Lung (tissue), 12 donors: ENCODE results near the gene TSPAN5. TPM values are rescaled to one million over a fixed set of nuclear protein-coding genes. Genes with fewer than 3 reads are reported as not detected.
"Not testable (repeated sequence)": the region's sequence is repeated elsewhere in the genome, so short reads cannot be mapped to it uniquely, and the experiment has no call there.

ENCODE experiments used
- ATAC-seq: fragments of 200-7000 bp; cut with Tn5 transposase; one replicate; pipeline ENCODE4 v1.9.1; 2020; ENCODE audit warnings: moderate number of reproducible peaks; ENCODE audit not compliant: insufficient read depth, low FRiP score
- DNase-seq, 3 donors: peaks; one replicate each; pipeline ENCODE4 v3.0.0-alpha.2; 2013 to 2017
- H3K27ac ChIP-seq, 2 donors: one replicate each; pipeline ENCODE4 v1.5.1; 2013; ENCODE audit warnings: mild to moderate bottlenecking in 2 of 2, moderate library complexity in 2 of 2, control low read depth in 1 of 2, inconsistent platforms in 1 of 2, low read depth in 1 of 2, low read length in 1 of 2
- H3K27me3 ChIP-seq, 3 donors: one replicate each; pipeline ENCODE4 v1.5.1; 2013; ENCODE audit warnings: low read length in 2 of 3; ENCODE audit not compliant: control insufficient read depth in 3 of 3, insufficient read depth in 3 of 3
- H3K36me3 ChIP-seq, 4 donors: one replicate each; pipeline ENCODE4 v1.5.1; 2013; ENCODE audit warnings: low read length in 4 of 4, mild to moderate bottlenecking in 1 of 4, moderate library complexity in 1 of 4; ENCODE audit not compliant: control insufficient read depth in 4 of 4, insufficient read depth in 4 of 4
- H3K4me1 ChIP-seq, 5 donors: one replicate each; pipeline ENCODE4 v1.5.1; 2013; ENCODE audit warnings: low read length in 5 of 5, mild to moderate bottlenecking in 2 of 5, moderate library complexity in 1 of 5; ENCODE audit not compliant: control insufficient read depth in 5 of 5, insufficient read depth in 5 of 5
- H3K4me3 ChIP-seq: one replicate; pipeline ENCODE4 v1.5.1; 2013; ENCODE audit warnings: mild to moderate bottlenecking, control low read depth, moderate library complexity
- H3K9ac ChIP-seq, 2 donors: one replicate each; pipeline ENCODE4 v1.5.1; 2013; ENCODE audit warnings: low read length in 2 of 2, control low read depth in 1 of 2; ENCODE audit not compliant: insufficient read depth in 1 of 2
- H3K9me3 ChIP-seq, 4 donors: one replicate each; pipeline ENCODE4 v1.5.1; 2013; ENCODE audit warnings: low read length in 3 of 4, mild to moderate bottlenecking in 1 of 4, moderate library complexity in 1 of 4; ENCODE audit not compliant: control insufficient read depth in 4 of 4, insufficient read depth in 3 of 4
- CTCF ChIP-seq: IDR thresholded peaks from 2 replicates; pipeline ENCODE4 v1.5.1; 2012; ENCODE audit warnings: mild to moderate bottlenecking; ENCODE audit errors: control extremely low read depth, extremely low read depth
- WGBS, 2 donors: extraction: QIAGEN DNeasy Blood & Tissue Kit; methylation state at CpG; one replicate each; pipeline ENCODE4 v1.1.7; 2013; 5-methylcytosine and 5-hydroxymethylcytosine counted together
- polyA plus RNA-seq, 2 donors: library from polyadenylated mRNA; stranded (reverse); fragments of 200-250 nt; gene quantifications; one replicate each; pipeline ENCODE4 v1.2.1, GENCODE V29; 2013
- total RNA-seq, 2 donors: library from RNA; depleted of rRNA in 1 of 2; stranded (reverse); fragments of >200 nt in 1 of 2; gene quantifications; one replicate each; pipeline ENCODE4 v1.2.1, GENCODE V29; 2014 to 2021
- donor health status: control.
- donor health status: control.
- donor health status: Bipolar disorder and iron deficiency.
- donor health status: healthy.
- donor health status: DM: yes; HTN: yes; CAD: no.

TSPAN5 gene
- total and polyA plus RNA-seq, 4 donors = 1.8 to 24.5 (median 6.3) TPM

DNA sequence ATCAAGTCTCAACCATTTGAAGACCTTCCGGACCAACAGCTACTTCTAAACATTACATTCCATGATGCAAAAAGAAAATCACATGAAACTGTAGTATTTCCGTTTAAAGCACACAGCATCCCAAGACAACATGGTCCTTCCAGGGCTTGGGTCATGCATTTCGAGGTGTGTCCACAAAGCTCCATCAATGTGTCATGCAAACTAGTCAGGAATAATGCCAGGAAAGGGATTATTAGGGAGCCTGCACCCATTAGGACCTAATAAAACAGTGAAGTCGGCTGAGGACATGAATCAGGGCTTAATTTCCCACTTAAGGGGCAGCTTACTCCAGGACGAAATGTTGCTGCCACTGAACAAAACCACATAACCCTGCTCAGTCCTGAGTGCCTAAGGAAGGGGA is 177.9 kb downstream of the TSPAN5 start:
- ATAC-seq (no peak), DNase-seq (no peak)
- H3K27ac ChIP-seq = no peak overlapping the region
- H3K9ac ChIP-seq = no peak overlapping the region
- no peaks in the 10 kb centered on the region for H3K27me3 ChIP-seq
- peaks cover 0 to 8% (median 2%) of the 10 kb centered on the region in 4 donors for H3K36me3 ChIP-seq
- no peak for TF ChIP-seq CTCF
- no peak overlapping the region for H3K4me3 ChIP-seq
- H3K9me3 ChIP-seq = no peaks in the 10 kb centered on the region
- H3K4me1 ChIP-seq = peaks cover 0 to 21% (median 0%) of the 10 kb centered on the region in 5 donors
- WGBS, 2 donors = 83 to 92% methylated on average over 5 of the region's 5 CpGs

GRCh38 chr4:98479590-98479989 is 178.8 kb downstream of the TSPAN5 start:
- H3K9ac ChIP-seq, H3K27me3 ChIP-seq, ATAC-seq, DNase-seq, H3K36me3 ChIP-seq, H3K27ac ChIP-seq, H3K4me3 ChIP-seq, H3K9me3 ChIP-seq: not testable (repeated sequence)
- peaks cover 0 to 21% (median 0%) of the 10 kb centered on the region in 5 donors for H3K4me1 ChIP-seq
- WGBS, 2 donors = 69 to 75% methylated on average over 2 of the region's 2 CpGs

- DNase-seq = no peak
Observed at GRCh38 chr4:98476891-98477290, 181.5 kb downstream of the TSPAN5 start.

DNA sequence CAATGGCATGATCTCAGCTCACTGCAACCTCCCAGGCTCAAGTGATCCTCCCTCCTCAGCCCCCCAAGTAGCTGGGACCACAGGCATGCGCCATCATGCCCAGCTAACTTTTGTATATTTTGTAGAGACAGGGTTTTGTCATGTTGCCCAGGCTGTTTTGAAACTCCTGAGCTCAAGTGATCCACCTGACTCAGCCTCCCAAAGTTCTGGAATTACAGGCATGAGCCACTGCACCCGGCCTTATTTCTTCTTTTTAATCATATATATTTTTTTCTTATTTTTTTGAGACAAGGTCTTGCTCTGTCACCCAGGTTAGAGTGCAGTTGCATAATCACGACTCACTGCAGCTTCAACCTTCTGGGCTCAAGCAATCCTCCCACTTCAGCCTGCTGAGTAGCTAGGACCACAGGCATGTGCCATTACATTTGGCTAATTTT is 184.0 kb downstream of the TSPAN5 start:
- TF ChIP-seq CTCF = no peak
- DNase-seq = no peak
- no peaks in the 10 kb centered on the region for H3K9me3 ChIP-seq
- no peak overlapping the region for H3K27ac ChIP-seq
- H3K4me1 ChIP-seq = peaks cover 0 to 1% (median 0%) of the 10 kb centered on the region in 5 donors
- H3K4me3 ChIP-seq = no peak overlapping the region
- peaks cover 0 to 8% (median 3%) of the 10 kb centered on the region in 4 donors for H3K36me3 ChIP-seq
- no peak for ATAC-seq
- no peaks in the 10 kb centered on the region for H3K27me3 ChIP-seq
- H3K9ac ChIP-seq = no peak overlapping the region
- 72 to 84% methylated on average over 3 of the region's 3 CpGs for WGBS, 2 donors

More at GRCh38 chr4:98476891-98477290, 181.5 kb downstream of the TSPAN5 start:
- no peak for ATAC-seq
- 96 to 98% methylated on average over 9 of the region's 9 CpGs for WGBS, 2 donors
- H3K4me1 ChIP-seq = peaks cover 0 to 14% (median 1%) of the 10 kb centered on the region in 5 donors
- H3K27me3 ChIP-seq = no peaks in the 10 kb centered on the region
- H3K9me3 ChIP-seq = no peaks in the 10 kb centered on the region
- H3K9ac ChIP-seq = no peak overlapping the region
- peaks cover 0 to 8% (median 3%) of the 10 kb centered on the region in 4 donors for H3K36me3 ChIP-seq
- no peak for TF ChIP-seq CTCF
- no peak overlapping the region for H3K27ac ChIP-seq
- H3K4me3 ChIP-seq = no peak overlapping the region
